Right lobe of liver (tissue), 6 donors: ENCODE results near the gene MYO5A. TPM values are rescaled to one million over a fixed set of nuclear protein-coding genes. Genes with fewer than 3 reads are reported as not detected.
A peak's percentile ranks its signal among the peaks of the same experiment; 100 is the strongest.

ENCODE experiments used
- ATAC-seq, 4 donors: fragments of 200-7000 bp; cut with Tn5 transposase; one replicate each; pipeline ENCODE4 v1.9.1; 2020; ENCODE audit warnings: mild to moderate bottlenecking in 4 of 4, moderate library complexity in 4 of 4
- DNase-seq, 3 donors: peaks; one replicate each; pipeline ENCODE4 v3.0.0-alpha.2; 2020
- H3K27ac ChIP-seq, 3 donors: fragments of 200-600 bp; one replicate each; pipeline ENCODE4 v1.8.0; 2022
- H3K27me3 ChIP-seq, 2 donors: fragments of 200-600 bp; one replicate each; pipeline ENCODE4 v1.8.0; 2022
- H3K36me3 ChIP-seq, 4 donors: fragments of 200-600 bp; sonication (generic) in 1 of 4; one replicate each; pipeline versions ENCODE4 v1.5.1 to v1.8.0; 2017 to 2022; ENCODE audit warnings: control low read depth in 1 of 4
- H3K4me1 ChIP-seq, 4 donors: fragments of 200-600 bp; sonication (generic) in 1 of 4; one replicate each; pipeline versions ENCODE4 v1.5.1 to v1.8.0; 2017 to 2022; ENCODE audit warnings: control low read depth in 1 of 4
- H3K4me3 ChIP-seq, 3 donors: fragments of 200-600 bp; one replicate each; pipeline ENCODE4 v1.8.0; 2022
- H3K9me3 ChIP-seq, 4 donors: fragments of 200-600 bp; sonication (generic) in 1 of 4; one replicate each; pipeline versions ENCODE4 v1.5.1 to v1.8.0; 2017 to 2022; ENCODE audit warnings: control low read depth in 1 of 4
- POLR2A ChIP-seq: fragments of 450-650 bp; IDR thresholded peaks from one replicate; pipeline ENCODE4 v1.6.1; 2017; ENCODE audit warnings: antibody characterized with exemption, mild to moderate bottlenecking
- WGBS: methylation state at CpG from one replicate; pipeline ENCODE4 v1.1.6; 2018; ENCODE audit warnings: low coverage, low lambda C conversion rate; ENCODE audit not compliant: insufficient coverage; ENCODE audit errors: missing lambda C conversion rate; 5-methylcytosine and 5-hydroxymethylcytosine counted together
- intact Hi-C, 2 donors: fragments of 100-400 bp; cut with DNase I; formaldehyde crosslinking; loops; one replicate each; pipeline versions ENCODE4 v1.11.2 to v1.14.1; 2022
- total RNA-seq, 6 experiments: library from RNA; depleted of rRNA in 2 of 6; stranded (reverse); fragments of >200 nt in 2 of 6; fragmentation: NEBNext Ultra II Directional in 3 of 6; extraction: Animal tissue kit (Norgen Biotek cat#: 25700) in 3 of 6; gene quantifications; one replicate each; pipeline versions ENCODE4 v1.1.0 to v1.2.4, GENCODE V29; 2016 to 2023
- TF ChIP-seq, protein P1 (sequence below), 4 donors: fragments of 200-600 bp in 3 of 4; fragments of 450-650 bp in 1 of 4; IDR thresholded peaks; one replicate each; pipeline versions ENCODE4 v1.5.1 to v1.8.0; 2016 to 2022; ENCODE audit warnings: antibody characterized with exemption in 4 of 4, mild to moderate bottlenecking in 2 of 4
- donor health status: DM: no; HTN: yes; CAD: no.
- donor health status: DM: no; HTN: no; CAD: no.
- donor health status: DM: no; HTN: no; CAD: no.
- donor health status: DM: no; HTN: yes; CAD: no.
- donor health status: DM: no; HTN: yes; CAD: no.

Gene MYO5A
- total RNA-seq, 6 experiments from 2014 or later, result 3.2 to 13.3 (median 5.0) TPM

DNA sequence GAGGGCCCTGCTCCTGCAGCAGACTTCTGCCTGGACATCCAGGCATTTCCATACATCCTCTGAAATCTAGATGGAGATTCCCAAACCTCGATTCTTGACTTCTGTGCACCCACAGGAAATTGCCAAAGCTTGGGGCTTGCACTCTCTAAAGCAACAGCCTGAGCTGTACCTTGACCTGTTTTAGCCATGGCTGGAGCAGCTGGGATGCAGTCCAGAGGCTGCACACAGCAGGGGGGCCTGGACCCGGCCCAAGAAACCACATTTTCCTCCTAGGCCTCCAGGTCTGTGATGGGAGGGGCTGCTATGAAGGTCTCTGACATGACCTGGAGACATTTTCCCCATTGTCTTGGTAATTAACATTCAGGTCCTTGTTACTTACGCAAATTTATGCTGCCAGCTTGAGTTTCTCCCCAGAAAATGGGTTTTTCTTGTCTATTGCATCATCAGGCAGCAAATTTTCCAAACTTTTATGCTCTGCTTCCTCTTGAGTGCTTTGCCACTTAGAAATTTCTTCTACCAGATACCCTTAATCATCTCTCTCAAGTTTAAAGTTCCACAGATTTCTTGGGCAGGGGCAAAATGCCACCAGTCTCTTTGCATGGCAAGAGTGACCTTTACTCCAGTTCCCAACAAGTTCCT is 11.8 kb upstream of the MYO5A start:
- Histone ChIP-seq H3K27me3 (no peaks in the 10 kb centered on the region), H3K27ac (peak overlapping the region in 1 of 3 donors; percentile 2), H3K36me3 (no peaks in the 10 kb centered on the region), H3K9me3 (no peaks in the 10 kb centered on the region), H3K4me1 (peaks cover 0 to 15% (median 7%) of the 10 kb centered on the region in 4 donors), H3K4me3 (no peak overlapping the region)
- intact Hi-C loops, result no loop called here
- TF ChIP-seq, protein P1, sequence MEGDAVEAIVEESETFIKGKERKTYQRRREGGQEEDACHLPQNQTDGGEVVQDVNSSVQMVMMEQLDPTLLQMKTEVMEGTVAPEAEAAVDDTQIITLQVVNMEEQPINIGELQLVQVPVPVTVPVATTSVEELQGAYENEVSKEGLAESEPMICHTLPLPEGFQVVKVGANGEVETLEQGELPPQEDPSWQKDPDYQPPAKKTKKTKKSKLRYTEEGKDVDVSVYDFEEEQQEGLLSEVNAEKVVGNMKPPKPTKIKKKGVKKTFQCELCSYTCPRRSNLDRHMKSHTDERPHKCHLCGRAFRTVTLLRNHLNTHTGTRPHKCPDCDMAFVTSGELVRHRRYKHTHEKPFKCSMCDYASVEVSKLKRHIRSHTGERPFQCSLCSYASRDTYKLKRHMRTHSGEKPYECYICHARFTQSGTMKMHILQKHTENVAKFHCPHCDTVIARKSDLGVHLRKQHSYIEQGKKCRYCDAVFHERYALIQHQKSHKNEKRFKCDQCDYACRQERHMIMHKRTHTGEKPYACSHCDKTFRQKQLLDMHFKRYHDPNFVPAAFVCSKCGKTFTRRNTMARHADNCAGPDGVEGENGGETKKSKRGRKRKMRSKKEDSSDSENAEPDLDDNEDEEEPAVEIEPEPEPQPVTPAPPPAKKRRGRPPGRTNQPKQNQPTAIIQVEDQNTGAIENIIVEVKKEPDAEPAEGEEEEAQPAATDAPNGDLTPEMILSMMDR (IDR thresholded peaks at IDR 0.05), result no peak
- TF ChIP-seq POLR2A, result no peak
- ATAC-seq (peak; percentile 70 to 84 (median 78)), DNase-seq (peak; percentile 38 to 78 (median 60))
- 78% methylated on average over 1 of the region's 3 CpGs for WGBS

- Histone ChIP-seq H3K27me3 (no peaks in the 10 kb centered on the region), H3K36me3 (no peaks in the 10 kb centered on the region), H3K9me3 (no peaks in the 10 kb centered on the region), H3K27ac (peak overlapping the region in 2 of 3 donors; percentile 12 to 39), H3K4me3 (no peak overlapping the region), H3K4me1 (peaks cover 0 to 15% (median 7%) of the 10 kb centered on the region in 4 donors)
- ATAC-seq (peak; percentile 76 to 84 (median 80)), DNase-seq (peak; percentile 30 to 59 (median 49))
- intact Hi-C loops, result no loop called here
- no peak for TF ChIP-seq POLR2A
- TF ChIP-seq, protein P1 (IDR thresholded peaks at IDR 0.05), result no peak
- 65% methylated on average over 7 of the region's 8 CpGs for WGBS
Observed at GRCh38 chr15:52537459-52537858, 8.8 kb upstream of the MYO5A start.

- intact Hi-C loops, result no loop called here
- no peak overlapping the region for H3K4me3 ChIP-seq
- no peak for ATAC-seq
- no peak overlapping the region for H3K27ac ChIP-seq
- H3K27me3 ChIP-seq, result no peaks in the 10 kb centered on the region
- H3K9me3 ChIP-seq, result no peaks in the 10 kb centered on the region
- TF ChIP-seq POLR2A, result no peak
- TF ChIP-seq, protein P1 (IDR thresholded peaks at IDR 0.05), result no peak
- no peaks in the 10 kb centered on the region for H3K36me3 ChIP-seq
- DNase-seq, result no peak
- WGBS, result 40% methylated on average over 2 of the region's 2 CpGs
- H3K4me1 ChIP-seq, result peaks cover 0 to 21% (median 3%) of the 10 kb centered on the region in 4 donors
Observed at GRCh38 chr15:52532427-52532826, 3.7 kb upstream of the MYO5A start.

- Histone ChIP-seq H3K36me3 (no peaks in the 10 kb centered on the region), H3K9me3 (no peaks in the 10 kb centered on the region), H3K4me1 (peaks cover 0 to 17% (median 3%) of the 10 kb centered on the region in 4 donors), H3K27me3 (no peaks in the 10 kb centered on the region), H3K27ac (no peak overlapping the region), H3K4me3 (no peak overlapping the region)
- WGBS, result 37% methylated on average over 10 of the region's 11 CpGs
- intact Hi-C loops, result no loop called here
- DNase-seq, result no peak
- no peak for ATAC-seq
- no peak for TF ChIP-seq POLR2A
- TF ChIP-seq, protein P1 (IDR thresholded peaks at IDR 0.05), result no peak
Observed at GRCh38 chr15:52529940-52530339, 1.3 kb upstream of the MYO5A start.
